SU-DHL-6 (cell line): ENCODE measurements around the gene TMEM88.

ENCODE experiments used
- CTCF ChIP-seq: fragments of 200-600 bp; sonication (generic); IDR thresholded peaks from one replicate; pipeline ENCODE4 v1.5.1; 2017; ENCODE audit warnings: antibody characterized with exemption, mild to moderate bottlenecking, low read length, moderate library complexity; ENCODE audit not compliant: insufficient read depth, poor library complexity, severe bottlenecking
- EZH2phosphoT487 ChIP-seq: fragments of 200-600 bp; sonication (generic), shearing (Covaris generic); conservative IDR thresholded peaks from 2 replicates; pipeline ENCODE4 v1.6.1; 2018; ENCODE audit warnings: mild to moderate bottlenecking, antibody characterized with exemption, low read length, moderate library complexity, mixed read lengths

- TF ChIP-seq CTCF (no peak), EZH2phosphoT487 (no peak)
Observed at GRCh38 chr17:7858522-7858810, 3.6 kb downstream of the TMEM88 start.
